NCI-H510A (cell line): ENCODE data around the gene RPL15.

Source experiments
- DNase-seq: peaks from one replicate; lab custom pipeline; 2025; lab: John Stamatoyannopoulos, UW

RPL15 gene

GRCh38 chr3:23931597-23931996 is 14.7 kb downstream of the RPL15 start:
- no peak for DNase-seq

GRCh38 chr3:23932571-23932970 is 15.6 kb downstream of the RPL15 start:
- no peak for DNase-seq

- DNase-seq: no peak
Measured at GRCh38 chr3:23934253-23934652, 17.3 kb downstream of the RPL15 start.

DNA sequence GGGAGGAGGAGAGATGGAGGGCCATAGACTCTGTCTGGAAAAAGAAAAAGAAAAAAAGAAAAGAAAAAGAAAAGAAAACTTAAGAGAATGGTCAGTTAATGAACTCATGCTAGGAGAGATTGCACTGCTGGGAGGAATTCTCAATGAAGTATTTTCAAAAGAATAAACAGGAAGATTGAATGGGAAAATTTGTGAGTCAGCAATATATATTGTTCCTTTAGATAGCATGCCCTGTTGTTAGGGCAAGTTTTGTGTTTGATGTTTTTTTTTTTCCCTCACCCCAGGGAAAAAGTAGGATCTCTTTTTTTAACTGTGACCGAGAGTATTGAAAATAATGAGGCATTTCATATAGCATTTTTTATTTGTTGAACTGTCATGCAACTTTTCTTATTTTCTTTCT is 20.4 kb downstream of the RPL15 start:
- no peak for DNase-seq

- DNase-seq: no peak
Measured at GRCh38 chr3:23938688-23939087, 21.8 kb downstream of the RPL15 start.

- DNase-seq: no peak
Measured at GRCh38 chr3:23940775-23941174, 23.8 kb downstream of the RPL15 start.

DNA sequence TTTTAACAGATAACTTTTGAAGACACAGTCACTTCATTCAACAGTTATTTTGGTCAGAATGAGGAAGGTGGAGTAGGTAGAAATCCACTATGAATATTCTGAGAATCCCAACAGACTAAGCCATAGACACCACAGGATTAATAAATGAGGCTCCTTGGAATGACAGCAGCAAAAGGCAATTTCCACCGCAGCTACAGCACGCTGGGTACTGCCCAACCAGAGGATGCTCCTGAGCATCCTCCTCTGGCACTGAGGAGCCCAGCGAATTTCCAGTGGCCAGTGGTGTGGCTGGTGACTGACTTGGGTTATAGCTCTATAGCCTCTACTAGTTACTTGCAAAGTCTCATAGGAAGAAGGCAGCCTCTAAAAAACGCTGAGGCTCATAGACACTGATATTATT is 24.5 kb downstream of the RPL15 start:
- no peak for DNase-seq

GRCh38 chr3:23942546-23942945 is 25.6 kb downstream of the RPL15 start:
- no peak for DNase-seq

- DNase-seq: no peak
Measured at GRCh38 chr3:23944007-23944783, 27.3 kb downstream of the RPL15 start.

- DNase-seq: peak; percentile 60
Measured at GRCh38 chr3:23944861-23945662, 28.1 kb downstream of the RPL15 start, which contains the start of gene NR1D2. Gene NR1D2 (plus strand): TSS chr3:23945286. CDS start chr3:23945579, 293 bp downstream.

- no peak for DNase-seq
Measured at GRCh38 chr3:23945663-23945912, 28.7 kb downstream of the RPL15 start.

DNA sequence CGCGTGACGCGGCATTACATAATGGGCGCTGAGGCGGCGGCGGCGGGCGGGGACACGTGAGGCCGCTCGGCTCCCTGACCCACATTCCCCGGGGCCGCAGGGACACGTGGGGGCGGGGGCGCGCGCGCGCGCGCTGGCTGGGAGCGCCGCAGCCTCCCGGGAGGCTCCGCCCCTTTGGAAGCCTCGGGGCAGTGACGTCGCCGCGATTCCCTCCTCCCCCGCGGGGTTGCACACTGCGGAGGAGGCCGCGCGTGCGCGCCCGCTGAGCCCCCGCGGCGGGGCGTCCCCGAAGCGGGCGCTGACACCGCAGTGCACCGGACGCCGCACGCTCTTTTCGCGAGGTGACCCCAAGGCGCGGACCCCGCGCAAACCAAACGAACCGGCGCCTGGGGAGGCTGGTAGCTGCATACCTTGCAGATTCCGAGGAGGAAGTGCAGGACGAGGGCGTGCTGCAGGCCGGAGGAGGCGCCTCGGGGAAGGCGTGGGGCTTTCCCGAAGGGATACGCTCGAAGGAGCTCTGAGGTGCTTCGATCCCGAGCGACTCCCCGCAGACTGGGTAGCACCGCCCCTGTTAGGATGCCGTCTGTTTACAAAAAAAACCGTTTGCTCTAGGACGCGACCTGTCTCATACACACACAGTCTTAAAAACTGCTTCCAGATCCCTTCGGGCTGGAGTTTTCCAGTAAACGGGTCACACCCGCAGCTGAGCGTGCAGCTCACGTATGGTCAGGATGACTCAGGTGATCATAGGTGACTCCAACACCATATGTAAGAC is 29.2 kb downstream of the RPL15 start:
- peak; percentile 85 for DNase-seq

DNA sequence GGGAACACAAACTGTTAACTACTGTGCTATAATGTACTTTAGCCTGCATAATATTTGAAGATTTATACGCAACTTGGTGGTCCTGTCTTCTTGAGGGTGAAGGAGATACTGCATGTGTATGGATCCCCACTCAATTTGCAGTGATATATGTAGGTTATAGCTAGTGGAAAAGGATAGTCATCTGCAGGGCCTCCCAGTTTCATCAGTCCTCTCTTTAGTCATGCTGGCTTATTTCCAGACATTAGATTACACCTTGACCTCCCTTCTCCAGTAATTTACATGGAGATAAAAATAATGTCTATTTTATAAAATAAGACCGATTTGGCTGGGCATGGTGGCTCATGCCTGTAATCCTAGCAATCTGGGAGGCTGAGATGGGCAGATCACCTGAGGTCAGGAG is 31.8 kb downstream of the RPL15 start:
- DNase-seq: no peak

GRCh38 chr3:23949784-23950183 is 32.9 kb downstream of the RPL15 start:
- no peak for DNase-seq

- DNase-seq: no peak
Measured at GRCh38 chr3:23950293-23950692, 33.4 kb downstream of the RPL15 start.

DNA sequence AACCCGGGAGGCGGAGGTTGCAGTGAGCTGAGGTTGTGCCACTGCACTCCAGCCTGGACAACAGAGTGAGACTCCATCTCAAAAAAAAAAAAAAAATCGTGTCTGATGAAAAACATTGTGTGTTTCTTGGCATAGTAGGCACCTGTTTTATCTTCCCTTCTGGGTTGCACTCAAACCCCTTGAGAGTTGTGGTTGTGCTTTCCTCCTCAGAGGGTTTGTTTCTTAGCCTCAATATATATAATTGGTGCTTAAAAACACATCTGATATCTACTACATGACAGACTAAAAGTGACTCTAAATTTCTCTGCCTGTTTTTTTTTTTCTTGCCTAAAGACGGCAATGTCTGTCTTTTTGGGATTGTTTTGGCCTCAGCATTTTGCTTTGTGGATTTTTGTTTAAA is 35.7 kb downstream of the RPL15 start:
- no peak for DNase-seq

- DNase-seq: no peak
Measured at GRCh38 chr3:23953523-23953922, 36.6 kb downstream of the RPL15 start.

DNA sequence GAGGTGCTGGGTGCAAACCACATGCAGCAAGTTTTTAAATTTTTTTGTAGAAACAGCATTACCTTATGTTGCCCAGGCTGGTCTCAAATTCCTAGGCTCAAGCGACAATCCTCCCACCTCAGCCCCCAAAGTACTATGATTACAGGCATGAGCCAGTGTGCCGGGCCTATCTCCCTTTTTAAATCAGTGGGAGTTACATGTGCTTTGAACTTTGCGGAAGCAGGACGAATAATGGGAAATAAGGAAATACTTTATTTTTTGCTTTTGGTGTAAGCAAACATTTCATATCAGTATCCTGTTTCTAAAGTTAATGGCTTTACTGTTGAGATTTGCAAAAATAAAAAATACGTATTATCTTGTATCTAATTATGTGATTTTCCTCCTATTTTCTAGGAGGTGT is 37.2 kb downstream of the RPL15 start:
- DNase-seq: no peak

GRCh38 chr3:23956701-23957100 is 39.8 kb downstream of the RPL15 start:
- DNase-seq: no peak

- DNase-seq: no peak
Measured at GRCh38 chr3:23959135-23959900, 42.4 kb downstream of the RPL15 start.

DNA sequence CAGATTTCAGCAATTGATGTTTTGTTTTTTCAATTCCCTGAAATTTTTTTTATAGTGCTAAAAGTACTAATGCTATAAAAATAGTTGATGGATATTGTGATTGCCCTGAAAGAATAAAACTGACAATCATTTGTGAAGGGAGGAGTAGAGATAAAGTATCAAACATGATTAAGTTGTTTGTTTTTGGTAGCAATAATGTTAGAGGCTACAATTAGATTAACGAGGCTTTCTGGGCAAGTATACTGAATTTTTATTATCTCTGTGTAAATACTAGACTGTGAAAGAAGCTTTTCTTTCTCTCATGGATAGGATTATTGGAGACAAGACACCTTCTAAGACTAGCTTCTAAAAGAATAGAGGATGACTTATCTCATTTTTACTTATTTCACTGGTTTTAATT is 43.7 kb downstream of the RPL15 start:
- DNase-seq: no peak

DNA sequence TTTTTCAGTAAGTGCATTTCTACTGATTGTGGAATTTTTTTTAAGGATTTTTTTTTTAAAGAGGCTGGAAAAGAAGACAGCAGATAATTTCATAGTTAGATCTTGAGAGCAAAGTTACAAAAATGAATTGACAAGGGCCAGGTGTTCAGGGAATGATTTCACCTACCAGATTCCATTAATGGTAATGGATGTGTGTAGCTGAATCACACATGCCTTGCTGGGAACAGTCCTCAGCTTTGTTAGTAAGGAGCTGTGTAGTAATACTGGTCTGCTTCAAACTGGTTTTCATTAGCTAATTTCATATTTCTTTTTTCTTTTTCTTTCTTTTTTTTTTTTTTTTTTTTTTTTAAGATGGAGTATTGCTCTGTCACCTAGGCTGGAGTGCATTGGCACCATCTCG is 44.1 kb downstream of the RPL15 start:
- no peak for DNase-seq
